Smooth muscle cell (in vitro differentiated cells): ENCODE results near the gene NCK2. TPM values are rescaled to one million over a fixed set of nuclear protein-coding genes. Genes with fewer than 3 reads are reported as not detected.

Source experiments
- DNase-seq: peaks from one replicate; lab custom pipeline; 2025; ENCODE audit not compliant: unreplicated experiment; lab: John Stamatoyannopoulos, UW
- H2AFZ ChIP-seq: fragments of 200-600 bp; sonication (generic); 2 replicates; pipeline ENCODE4 v1.6.0; 2016; ENCODE audit warnings: antibody characterized with exemption, low read depth, mild to moderate bottlenecking
- H3F3A ChIP-seq: fragments of 200-600 bp; sonication (generic); 2 replicates; pipeline ENCODE4 v1.6.0; 2017; ENCODE audit warnings: antibody characterized with exemption, low read depth
- H3K27ac ChIP-seq: fragments of 200-600 bp; sonication (generic); 2 replicates; pipeline ENCODE4 v1.5.1; 2016; ENCODE audit warnings: low read depth, mild to moderate bottlenecking
- H3K27me3 ChIP-seq: fragments of 200-600 bp; sonication (generic); 2 replicates; pipeline ENCODE4 v1.6.1; 2016; ENCODE audit warnings: low read depth, mild to moderate bottlenecking
- H3K36me3 ChIP-seq: fragments of 200-600 bp; sonication (generic); 2 replicates; pipeline ENCODE4 v1.5.1; 2016; ENCODE audit warnings: low read depth
- H3K4me1 ChIP-seq: fragments of 200-600 bp; sonication (generic); 2 replicates; pipeline ENCODE4 v1.5.1; 2016; ENCODE audit warnings: low read depth
- H3K4me2 ChIP-seq: fragments of 200-600 bp; sonication (generic); 2 replicates; pipeline ENCODE4 v1.6.0; 2016; ENCODE audit warnings: mild to moderate bottlenecking
- H3K4me3 ChIP-seq: fragments of 200-600 bp; sonication (generic); 2 replicates; pipeline ENCODE4 v1.5.1; 2016; ENCODE audit warnings: mild to moderate bottlenecking
- H3K79me2 ChIP-seq: fragments of 200-600 bp; sonication (generic); 2 replicates; pipeline ENCODE4 v1.6.0; 2016; ENCODE audit warnings: low read depth, mild to moderate bottlenecking
- H3K9ac ChIP-seq: fragments of 200-600 bp; sonication (generic); 2 replicates; pipeline ENCODE4 v1.6.0; 2016; ENCODE audit warnings: low read depth
- H3K9me3 ChIP-seq: fragments of 200-600 bp; sonication (generic); replicated peaks from 2 replicates; pipeline ENCODE4 v1.5.1; 2016; ENCODE audit warnings: low read depth
- H4K20me1 ChIP-seq: fragments of 200-600 bp; sonication (generic); 2 replicates; pipeline ENCODE4 v1.6.0; 2016; ENCODE audit warnings: low read depth
- WGBS: methylation state at CpG from one replicate; pipeline ENCODE4 v1.1.7; 2016; ENCODE audit warnings: low lambda C conversion rate; 5-methylcytosine and 5-hydroxymethylcytosine counted together
- polyA plus RNA-seq: library from polyadenylated mRNA; unstranded; fragments of >200 nt; fragmentation: Nextera tagmentation; extraction: Ambion mirVana; gene quantifications from 2 replicates; pipeline ENCODE4 v1.2.1, GENCODE V29; 2016
- total RNA-seq: library from RNA; depleted of rRNA; stranded (reverse); fragments of >200 nt; gene quantifications from 2 replicates; pipeline ENCODE4 v1.2.3, GENCODE V29; 2014
- TF ChIP-seq, protein P1 (sequence below): fragments of 200-600 bp; sonication (generic); IDR thresholded peaks from 2 replicates; pipeline ENCODE4 v1.5.1; 2017; ENCODE audit warnings: borderline replicate concordance, mild to moderate bottlenecking, antibody characterized with exemption; ENCODE audit not compliant: insufficient read depth, poor library complexity, severe bottlenecking

NCK2 gene
- total and polyA plus RNA-seq, 2 experiments from 2014 or later: 29.0 to 50.5 TPM

DNA sequence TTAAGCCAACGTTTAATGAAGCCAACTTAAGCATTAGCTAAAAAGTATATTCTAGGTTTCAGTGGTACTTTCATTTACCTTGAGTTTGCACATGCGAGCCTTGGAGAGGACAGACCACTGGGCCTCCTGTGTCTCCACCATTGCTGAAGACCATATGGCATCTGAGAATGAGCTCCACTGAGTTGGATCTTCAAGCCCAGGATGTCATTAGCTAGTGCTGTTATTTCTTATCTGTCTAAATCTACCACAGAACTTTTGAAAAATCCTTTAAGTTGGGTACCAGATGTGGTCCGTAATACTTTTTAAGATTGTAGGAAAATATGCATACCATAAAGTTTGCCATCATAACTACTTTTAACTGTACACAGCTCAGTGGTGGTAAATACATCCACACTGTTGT is 161.8 kb downstream of the NCK2 start:
- Histone ChIP-seq H2AFZ (no peak overlapping the region), H3K27ac (no peak overlapping the region), H3K4me1 (no peaks in the 10 kb centered on the region), H3K4me3 (no peak overlapping the region), H4K20me1 (no peaks in the 10 kb centered on the region), H3K36me3 (no peaks in the 10 kb centered on the region), H3K9ac (no peak overlapping the region), H3K27me3 (no peaks in the 10 kb centered on the region), H3K79me2 (no peaks in the 10 kb centered on the region), H3K9me3 (no peaks in the 10 kb centered on the region), H3K4me2 (no peak overlapping the region), H3F3A (no peaks in the 10 kb centered on the region)
- 84% methylated on average over 3 of the region's 3 CpGs for WGBS
- TF ChIP-seq, protein P1, sequence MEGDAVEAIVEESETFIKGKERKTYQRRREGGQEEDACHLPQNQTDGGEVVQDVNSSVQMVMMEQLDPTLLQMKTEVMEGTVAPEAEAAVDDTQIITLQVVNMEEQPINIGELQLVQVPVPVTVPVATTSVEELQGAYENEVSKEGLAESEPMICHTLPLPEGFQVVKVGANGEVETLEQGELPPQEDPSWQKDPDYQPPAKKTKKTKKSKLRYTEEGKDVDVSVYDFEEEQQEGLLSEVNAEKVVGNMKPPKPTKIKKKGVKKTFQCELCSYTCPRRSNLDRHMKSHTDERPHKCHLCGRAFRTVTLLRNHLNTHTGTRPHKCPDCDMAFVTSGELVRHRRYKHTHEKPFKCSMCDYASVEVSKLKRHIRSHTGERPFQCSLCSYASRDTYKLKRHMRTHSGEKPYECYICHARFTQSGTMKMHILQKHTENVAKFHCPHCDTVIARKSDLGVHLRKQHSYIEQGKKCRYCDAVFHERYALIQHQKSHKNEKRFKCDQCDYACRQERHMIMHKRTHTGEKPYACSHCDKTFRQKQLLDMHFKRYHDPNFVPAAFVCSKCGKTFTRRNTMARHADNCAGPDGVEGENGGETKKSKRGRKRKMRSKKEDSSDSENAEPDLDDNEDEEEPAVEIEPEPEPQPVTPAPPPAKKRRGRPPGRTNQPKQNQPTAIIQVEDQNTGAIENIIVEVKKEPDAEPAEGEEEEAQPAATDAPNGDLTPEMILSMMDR: no peak
- no peak for DNase-seq

DNA sequence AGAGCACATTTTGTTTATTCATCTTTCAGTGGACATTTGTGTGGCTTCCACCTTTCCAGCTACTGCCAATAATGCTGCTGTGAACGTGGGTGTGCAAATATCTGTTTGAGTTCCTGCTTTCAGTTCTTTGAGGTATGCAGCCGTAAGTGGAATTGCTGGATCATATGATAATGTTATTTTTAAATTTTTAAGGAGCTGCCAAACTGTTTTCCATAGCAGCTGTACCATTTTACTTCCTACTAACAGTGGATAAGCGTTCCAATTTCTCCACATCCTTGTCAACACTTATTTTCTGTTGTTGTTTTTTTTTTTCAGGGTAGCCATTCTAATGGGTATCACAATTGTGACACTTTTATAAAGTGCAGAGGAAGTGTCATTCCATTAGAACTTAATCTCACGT is 162.5 kb downstream of the NCK2 start:
- H3K9ac ChIP-seq: no peak overlapping the region

DNA sequence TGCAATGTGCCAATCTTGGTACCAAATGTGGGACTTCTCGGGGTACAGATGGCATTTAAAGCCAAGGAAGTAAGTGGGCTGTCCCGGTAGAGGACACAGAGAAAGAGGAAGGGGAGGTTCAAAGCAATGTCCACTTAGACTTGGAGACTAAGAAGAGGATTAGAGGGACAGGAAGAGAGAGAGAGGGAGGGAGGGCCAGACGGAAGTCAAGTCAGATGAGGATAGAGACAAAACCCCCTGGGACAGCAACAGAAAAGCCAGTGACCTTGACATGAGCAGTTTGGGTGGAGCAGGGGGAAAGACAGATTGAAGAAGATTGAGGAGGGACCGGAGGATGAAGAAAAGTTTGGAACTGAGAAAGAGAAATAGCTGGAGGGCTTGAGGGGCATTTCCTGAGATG is 164.5 kb downstream of the NCK2 start:
- H3F3A ChIP-seq: no peaks in the 10 kb centered on the region
- no peaks in the 10 kb centered on the region for H3K36me3 ChIP-seq
- WGBS: 71% methylated on average over 4 of the region's 4 CpGs
- DNase-seq: no peak
- H3K79me2 ChIP-seq: no peaks in the 10 kb centered on the region
- H3K9ac ChIP-seq: no peak overlapping the region
- no peak overlapping the region for H3K27ac ChIP-seq
- H3K27me3 ChIP-seq: no peaks in the 10 kb centered on the region
- H3K4me1 ChIP-seq: no peaks in the 10 kb centered on the region
- no peaks in the 10 kb centered on the region for H4K20me1 ChIP-seq
- H3K4me2 ChIP-seq: no peak overlapping the region
- TF ChIP-seq, protein P1: no peak
- no peak overlapping the region for H3K4me3 ChIP-seq
- no peaks in the 10 kb centered on the region for H3K9me3 ChIP-seq
- no peak overlapping the region for H2AFZ ChIP-seq

More for the DNA sequence above, 162.5 kb downstream of the NCK2 start:
- no peak overlapping the region for H2AFZ ChIP-seq
- H3K4me2 ChIP-seq: no peak overlapping the region
- TF ChIP-seq, protein P1: no peak
- H3K4me3 ChIP-seq: no peak overlapping the region
- H4K20me1 ChIP-seq: no peaks in the 10 kb centered on the region
- DNase-seq: no peak
- H3K27ac ChIP-seq: no peak overlapping the region
- H3K9me3 ChIP-seq: no peaks in the 10 kb centered on the region
- H3K36me3 ChIP-seq: no peaks in the 10 kb centered on the region
- no peaks in the 10 kb centered on the region for H3F3A ChIP-seq
- no peaks in the 10 kb centered on the region for H3K4me1 ChIP-seq
- H3K27me3 ChIP-seq: no peaks in the 10 kb centered on the region
- H3K79me2 ChIP-seq: no peaks in the 10 kb centered on the region
- 71% methylated on average over 4 of the region's 4 CpGs for WGBS

DNA sequence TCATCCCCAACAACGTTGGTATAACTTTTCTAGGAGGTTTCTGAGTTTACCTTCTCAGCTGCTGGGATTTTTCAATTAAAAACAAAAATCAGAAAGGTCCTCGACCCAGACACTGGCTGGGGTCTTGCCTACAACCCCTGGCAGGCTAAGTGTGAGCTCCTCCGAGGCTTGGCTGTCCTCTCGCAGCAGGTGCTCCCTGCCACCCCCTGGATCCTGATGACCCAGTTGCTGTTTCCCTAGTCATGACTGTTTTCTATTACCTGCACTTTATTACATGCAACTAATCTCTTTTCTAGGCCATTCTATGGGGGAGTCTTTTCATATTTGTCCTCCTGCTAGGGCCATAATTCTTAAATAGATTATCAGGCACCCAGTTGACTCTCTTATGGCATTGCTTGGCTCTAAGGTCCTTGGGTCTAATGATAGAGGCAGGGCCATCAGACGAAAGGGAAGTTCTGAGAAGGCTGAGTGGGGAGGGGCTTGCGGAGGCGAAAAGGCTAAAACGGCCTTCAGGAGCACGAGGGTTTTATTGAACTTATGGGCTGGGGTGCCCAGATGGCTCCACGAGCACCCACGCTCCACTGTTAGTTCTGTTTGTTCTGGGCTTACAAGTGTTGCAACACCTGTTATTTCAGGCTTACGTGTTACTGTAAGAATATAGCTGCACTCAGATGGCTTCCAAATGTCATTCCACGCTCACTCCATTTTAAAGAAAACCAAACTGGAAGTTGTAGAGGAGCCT is 166.0 kb downstream of the NCK2 start:
- DNase-seq: no peak
- Histone ChIP-seq H3K4me2 (no peak overlapping the region), H3K4me1 (no peaks in the 10 kb centered on the region)

More for the DNA sequence above, 166.0 kb downstream of the NCK2 start:
- H3K9me3 ChIP-seq: peaks cover 4% of the 10 kb centered on the region
- H3K27ac ChIP-seq: no peak overlapping the region
- no peaks in the 10 kb centered on the region for H3K36me3 ChIP-seq
- no peaks in the 10 kb centered on the region for H3K27me3 ChIP-seq
- no peaks in the 10 kb centered on the region for H3K79me2 ChIP-seq
- no peak overlapping the region for H3K4me3 ChIP-seq
- TF ChIP-seq, protein P1: no peak
- 91% methylated on average over 13 of the region's 13 CpGs for WGBS
- no peak overlapping the region for H2AFZ ChIP-seq
- H3K9ac ChIP-seq: no peak overlapping the region
- H4K20me1 ChIP-seq: no peaks in the 10 kb centered on the region
- no peaks in the 10 kb centered on the region for H3F3A ChIP-seq
